C4-2B (cell line): ENCODE data around the gene CT45A8.

Experiments used
- ZFX ChIP-seq: fragments of 450-650 bp; IDR thresholded peaks from 2 replicates; pipeline ENCODE4 v1.6.1; 2017
- TF ChIP-seq, protein P1 (sequence below): fragments of 450-650 bp; conservative IDR thresholded peaks from 2 replicates; pipeline ENCODE4 v1.5.1; 2017; ENCODE audit warnings: mild to moderate bottlenecking

- TF ChIP-seq, protein P1, sequence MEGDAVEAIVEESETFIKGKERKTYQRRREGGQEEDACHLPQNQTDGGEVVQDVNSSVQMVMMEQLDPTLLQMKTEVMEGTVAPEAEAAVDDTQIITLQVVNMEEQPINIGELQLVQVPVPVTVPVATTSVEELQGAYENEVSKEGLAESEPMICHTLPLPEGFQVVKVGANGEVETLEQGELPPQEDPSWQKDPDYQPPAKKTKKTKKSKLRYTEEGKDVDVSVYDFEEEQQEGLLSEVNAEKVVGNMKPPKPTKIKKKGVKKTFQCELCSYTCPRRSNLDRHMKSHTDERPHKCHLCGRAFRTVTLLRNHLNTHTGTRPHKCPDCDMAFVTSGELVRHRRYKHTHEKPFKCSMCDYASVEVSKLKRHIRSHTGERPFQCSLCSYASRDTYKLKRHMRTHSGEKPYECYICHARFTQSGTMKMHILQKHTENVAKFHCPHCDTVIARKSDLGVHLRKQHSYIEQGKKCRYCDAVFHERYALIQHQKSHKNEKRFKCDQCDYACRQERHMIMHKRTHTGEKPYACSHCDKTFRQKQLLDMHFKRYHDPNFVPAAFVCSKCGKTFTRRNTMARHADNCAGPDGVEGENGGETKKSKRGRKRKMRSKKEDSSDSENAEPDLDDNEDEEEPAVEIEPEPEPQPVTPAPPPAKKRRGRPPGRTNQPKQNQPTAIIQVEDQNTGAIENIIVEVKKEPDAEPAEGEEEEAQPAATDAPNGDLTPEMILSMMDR = no peak
- no peak for TF ChIP-seq ZFX
Measured at GRCh38 chrX:135890087-135890585, 35.8 kb upstream of the CT45A8 start.
